CD4-positive, alpha-beta T cell (primary cell): ENCODE data around the gene MGAT1. TPM values are rescaled to one million over a fixed set of nuclear protein-coding genes. Genes with fewer than 3 reads are reported as not detected.

ENCODE experiments used
- ATAC-seq: fragments of 200-7000 bp; cut with Tn5 transposase; one replicate; pipeline ENCODE4 v1.10.0; 2022; ENCODE audit warnings: mild to moderate bottlenecking; ENCODE audit not compliant: poor library complexity
- CTCF ChIA-PET: fragments of 350-600 bp; sonication (Branson Sonifier 250); formaldehyde crosslinking; loops from one replicate; lab custom pipeline; 2021; ENCODE audit warnings: antibody characterized with exemption, inconsistent platforms; lab: Charles Lee
- POLR2A ChIA-PET: fragments of 350-600 bp; sonication (Branson Sonifier 250); formaldehyde crosslinking; loops from one replicate; lab custom pipeline; 2021; ENCODE audit warnings: antibody characterized with exemption, inconsistent platforms; lab: Charles Lee
- DNase-seq, 14 experiments: peaks; one replicate each; pipeline ENCODE4 v3.0.0-alpha.2; 2013 to 2020; ENCODE audit warnings: mixed read lengths in 2 of 14
- H3K27ac ChIP-seq, 2 donors: one replicate each; pipeline versions ENCODE4 v1.5.1 to v1.7.0; 2013; ENCODE audit warnings: low read length in 2 of 2, low read depth in 1 of 2, mild to moderate bottlenecking in 1 of 2
- H3K27me3 ChIP-seq, 2 experiments: 1 replicate in 1 of 2; 2 replicates in 1 of 2; pipeline versions ENCODE4 v1.6.1 to v1.7.0; 2013; ENCODE audit warnings: low read length in 2 of 2, control low read depth in 1 of 2, mild to moderate bottlenecking in 1 of 2, moderate library complexity in 1 of 2; ENCODE audit not compliant: insufficient read depth in 2 of 2, control insufficient read depth in 1 of 2
- H3K36me3 ChIP-seq: one replicate; pipeline ENCODE4 v1.6.1; 2013; ENCODE audit warnings: low read length, control low read depth; ENCODE audit not compliant: insufficient read depth
- H3K4me1 ChIP-seq: one replicate; pipeline ENCODE4 v1.6.1; 2013; ENCODE audit warnings: low read length, control low read depth; ENCODE audit not compliant: insufficient read depth
- H3K4me3 ChIP-seq: one replicate; pipeline ENCODE4 v1.5.1; 2013; ENCODE audit warnings: mild to moderate bottlenecking, low read length, moderate library complexity
- H3K9me3 ChIP-seq, 2 experiments: 1 replicate in 1 of 2; 2 replicates in 1 of 2; pipeline versions ENCODE4 v1.6.1 to v1.7.0; 2013; ENCODE audit warnings: low read length in 2 of 2, mild to moderate bottlenecking in 2 of 2, control low read depth in 1 of 2, moderate library complexity in 1 of 2; ENCODE audit not compliant: control insufficient read depth in 1 of 2, insufficient read depth in 1 of 2
- H3K27ac Mint-ChIP-seq: one replicate; pipeline ENCODE4 v1.8.0; 2020; ENCODE audit warnings: mixed read lengths
- H3K27me3 Mint-ChIP-seq: one replicate; pipeline ENCODE4 v1.8.0; 2021; ENCODE audit warnings: mixed read lengths
- H3K36me3 Mint-ChIP-seq: one replicate; pipeline ENCODE4 v1.8.0; 2021; ENCODE audit warnings: low read depth, mixed read lengths
- H3K4me1 Mint-ChIP-seq: one replicate; pipeline ENCODE4 v1.8.0; 2021; ENCODE audit warnings: low read depth, mixed read lengths
- H3K4me3 Mint-ChIP-seq: one replicate; pipeline ENCODE4 v1.8.0; 2020; ENCODE audit warnings: mild to moderate bottlenecking, mixed read lengths
- H3K9me3 Mint-ChIP-seq: one replicate; pipeline ENCODE4 v1.8.0; 2020; ENCODE audit warnings: mixed read lengths
- CTCF ChIP-seq: fragments of 200-600 bp; IDR thresholded peaks from one replicate; pipeline ENCODE4 v1.8.0; 2022; ENCODE audit warnings: antibody characterized with exemption, mild to moderate bottlenecking
- intact Hi-C, 2 experiments: fragments of 100-400 bp; cut with DNase I in 1 of 2; cut with micrococcal nuclease in 1 of 2; formaldehyde crosslinking; loops; one replicate each; pipeline versions ENCODE4 v1.15.1 to v1.9.0; 2023 to 2025; cut with DNase I, micrococcal nuclease
- total RNA-seq, 174 experiments: library from RNA in 2 of 174; stranded (reverse) in 2 of 174; gene quantifications; one replicate each; pipeline ENCODE4 v1.2.3 and lab custom pipeline; 2021 to 2026

Gene MGAT1
- total RNA-seq, 2 experiments from 2014 or later = 49.0 to 60.2 TPM

- peak overlapping the region; percentile 80 for H3K4me3 ChIP-seq
- ATAC-seq (no peak), DNase-seq (peak in 1 of 14 experiments; percentile 37)
- no peak for TF ChIP-seq CTCF
- ChIA-PET POLR2A (interaction anchor here (1.1 to 19.8 kb wide), 6 partner anchors 10 to 53 kb away, joined by 3 to 612 read pairs (median 4); partner anchors contain the start of gene ZFP62), CTCF (interaction anchor here (1.8 kb wide), 1 partner anchor 22 kb away, joined by 5 read pairs; no protein-coding TSS in a partner anchor)
- H3K27ac ChIP-seq = peak overlapping the region; percentile 84 to 98
- Mint-ChIP-seq H3K27me3 (no peaks in the 10 kb centered on the region), H3K36me3 (peaks cover 31% of the 10 kb centered on the region), H3K4me3 (peak overlapping the region; percentile 91), H3K27ac (peak overlapping the region; percentile 94), H3K4me1 (peaks cover 85% of the 10 kb centered on the region), H3K9me3 (no peaks in the 10 kb centered on the region)
- no peaks in the 10 kb centered on the region for H3K9me3 ChIP-seq
- no peaks in the 10 kb centered on the region for H3K27me3 ChIP-seq
- peaks cover 6% of the 10 kb centered on the region for H3K36me3 ChIP-seq
- peaks cover 73% of the 10 kb centered on the region for H3K4me1 ChIP-seq
- intact Hi-C loops = loop anchor here (10.0 kb wide), 3 partner anchors 313 to 437 kb away; partner anchors contain the start of genes CNOT6 (in 1 of the 2) and RACK1 (in 1 of the 2)
These were observed 5.2 kb upstream of the MGAT1 start for GRCh38 chr5:180807654-180808414.

GRCh38 chr5:180807046-180807445 is 4.4 kb upstream of the MGAT1 start:
- Mint-ChIP-seq H3K4me3 (peak overlapping the region; percentile 91), H3K27ac (peak overlapping the region; percentile 94), H3K9me3 (no peaks in the 10 kb centered on the region), H3K36me3 (peaks cover 34% of the 10 kb centered on the region), H3K27me3 (no peaks in the 10 kb centered on the region), H3K4me1 (peaks cover 82% of the 10 kb centered on the region)
- peaks cover 6% of the 10 kb centered on the region for H3K36me3 ChIP-seq
- H3K4me3 ChIP-seq = peak overlapping the region; percentile 80
- TF ChIP-seq CTCF = no peak
- intact Hi-C loops = loop anchor here (10.0 kb wide), 3 partner anchors 312 to 438 kb away; partner anchors contain the start of genes CNOT6 (in 1 of the 2) and RACK1 (in 1 of the 2)
- H3K4me1 ChIP-seq = peaks cover 73% of the 10 kb centered on the region
- ChIA-PET CTCF (interaction anchor here (1.1 to 1.8 kb wide), 3 partner anchors 22 to 53 kb away, joined by 3 to 5 read pairs (median 3); no protein-coding TSS in a partner anchor), POLR2A (interaction anchor here (1.1 to 19.8 kb wide), 3 partner anchors 11 to 26 kb away, joined by 4 to 612 read pairs (median 4); no protein-coding TSS in a partner anchor)
- DNase-seq (no peak), ATAC-seq (no peak)
- H3K27ac ChIP-seq = peak overlapping the region; percentile 84 to 98
- H3K27me3 ChIP-seq = no peaks in the 10 kb centered on the region
- H3K9me3 ChIP-seq = no peaks in the 10 kb centered on the region

DNA sequence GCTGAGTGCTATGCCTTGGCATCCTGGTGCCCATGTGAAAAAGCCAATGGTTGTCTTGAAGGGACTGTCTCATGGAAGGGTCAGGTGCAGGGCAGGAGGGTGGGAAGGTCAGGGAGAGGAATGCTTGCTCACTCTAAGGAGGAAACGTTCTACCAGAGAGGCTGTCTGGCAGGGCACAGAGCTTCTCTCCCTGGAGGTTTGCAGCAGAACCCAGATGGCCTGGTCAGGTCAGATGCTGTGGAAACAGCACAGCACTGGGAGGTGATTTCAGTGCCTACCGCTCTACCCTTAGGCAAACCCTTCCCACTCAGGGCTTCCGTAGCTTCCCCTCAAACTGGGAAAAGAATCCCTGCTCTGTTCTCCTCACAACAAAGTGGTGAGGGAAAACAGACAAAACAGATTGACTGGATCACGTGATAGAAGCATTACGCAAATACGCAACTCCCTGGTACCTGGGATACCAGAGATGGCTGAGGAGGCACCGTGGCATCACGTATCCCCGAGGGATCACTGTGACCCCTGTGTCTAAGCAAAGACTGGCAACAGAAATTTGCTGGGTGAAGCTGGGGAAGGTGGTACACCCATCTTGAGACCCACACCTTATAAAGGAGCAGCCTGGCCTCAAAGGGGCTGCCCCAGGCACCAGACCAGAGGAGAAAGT is 3.9 kb upstream of the MGAT1 start:
- Histone ChIP-seq H3K9me3 (no peaks in the 10 kb centered on the region), H3K27ac (peak overlapping the region; percentile 84 to 98), H3K36me3 (peaks cover 11% of the 10 kb centered on the region), H3K27me3 (no peaks in the 10 kb centered on the region), H3K4me1 (peaks cover 73% of the 10 kb centered on the region), H3K4me3 (peak overlapping the region; percentile 80)
- Mint-ChIP-seq H3K4me1 (peaks cover 82% of the 10 kb centered on the region), H3K4me3 (peak overlapping the region; percentile 91), H3K27ac (peak overlapping the region; percentile 94), H3K36me3 (peaks cover 40% of the 10 kb centered on the region), H3K27me3 (no peaks in the 10 kb centered on the region), H3K9me3 (no peaks in the 10 kb centered on the region)
- TF ChIP-seq CTCF = no peak
- ChIA-PET CTCF (interaction anchor here (0.7 to 3.8 kb wide), 4 partner anchors 11 to 54 kb away, joined by 3 to 17 read pairs (median 3); no protein-coding TSS in a partner anchor), POLR2A (interaction anchor here (1.5 to 19.8 kb wide), 2 partner anchors 11 to 27 kb away, joined by 4 to 612 read pairs; no protein-coding TSS in a partner anchor)
- intact Hi-C loops = loop anchor here (10.0 kb wide), 3 partner anchors 312 to 438 kb away; partner anchors contain the start of genes CNOT6 (in 1 of the 2) and RACK1 (in 1 of the 2)
- ATAC-seq (no peak), DNase-seq (peak in 1 of 14 experiments; percentile 41)
